22Rv1 (cell line): Measurements from ENCODE around the gene UBE3D.
"Not testable (repeated sequence)": the region's sequence is repeated elsewhere in the genome, so short reads cannot be mapped to it uniquely, and the experiment has no call there.

Experiments used
- H3K27ac ChIP-seq: fragments of 450-650 bp; 2 replicates; pipeline ENCODE4 v1.5.1; 2017
- ZFX ChIP-seq: fragments of 450-650 bp; IDR thresholded peaks from 2 replicates; pipeline ENCODE4 v1.6.1; 2017; ENCODE audit warnings: antibody characterized with exemption, borderline replicate concordance
- TF ChIP-seq, protein P1 (sequence below): fragments of 450-650 bp; IDR thresholded peaks from 2 replicates; pipeline ENCODE4 v1.5.1; 2017; ENCODE audit warnings: mild to moderate bottlenecking

The UBE3D gene

DNA sequence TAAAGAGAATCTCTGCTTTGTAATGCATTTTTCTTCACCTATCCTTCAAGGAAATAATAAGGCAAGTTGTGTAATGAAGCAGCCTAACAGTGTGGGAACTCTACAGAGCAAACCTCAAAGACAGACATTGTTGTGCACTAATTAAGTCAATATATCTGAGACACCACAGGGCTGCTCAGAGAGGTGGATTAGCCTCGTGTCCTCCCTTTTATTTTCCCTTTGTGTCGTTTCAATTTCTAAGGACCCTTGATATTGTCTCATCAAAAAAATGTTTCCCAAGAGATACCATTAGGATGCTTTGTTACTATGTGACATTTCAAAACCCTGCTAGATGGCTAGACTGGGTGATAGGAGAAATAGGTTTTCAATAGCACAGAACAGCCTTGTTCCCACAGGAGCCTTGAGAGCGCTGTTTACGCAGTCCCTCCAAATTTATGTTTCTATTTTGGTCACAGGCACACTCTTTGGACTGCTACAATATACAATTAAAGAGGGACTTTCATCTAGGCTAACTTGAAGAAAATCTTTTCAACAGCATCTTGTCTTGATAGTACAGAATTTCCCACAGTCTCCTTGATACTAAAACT, 23.1 kb downstream of the UBE3D start:
- no peak overlapping the region for H3K27ac ChIP-seq
- TF ChIP-seq, protein P1, sequence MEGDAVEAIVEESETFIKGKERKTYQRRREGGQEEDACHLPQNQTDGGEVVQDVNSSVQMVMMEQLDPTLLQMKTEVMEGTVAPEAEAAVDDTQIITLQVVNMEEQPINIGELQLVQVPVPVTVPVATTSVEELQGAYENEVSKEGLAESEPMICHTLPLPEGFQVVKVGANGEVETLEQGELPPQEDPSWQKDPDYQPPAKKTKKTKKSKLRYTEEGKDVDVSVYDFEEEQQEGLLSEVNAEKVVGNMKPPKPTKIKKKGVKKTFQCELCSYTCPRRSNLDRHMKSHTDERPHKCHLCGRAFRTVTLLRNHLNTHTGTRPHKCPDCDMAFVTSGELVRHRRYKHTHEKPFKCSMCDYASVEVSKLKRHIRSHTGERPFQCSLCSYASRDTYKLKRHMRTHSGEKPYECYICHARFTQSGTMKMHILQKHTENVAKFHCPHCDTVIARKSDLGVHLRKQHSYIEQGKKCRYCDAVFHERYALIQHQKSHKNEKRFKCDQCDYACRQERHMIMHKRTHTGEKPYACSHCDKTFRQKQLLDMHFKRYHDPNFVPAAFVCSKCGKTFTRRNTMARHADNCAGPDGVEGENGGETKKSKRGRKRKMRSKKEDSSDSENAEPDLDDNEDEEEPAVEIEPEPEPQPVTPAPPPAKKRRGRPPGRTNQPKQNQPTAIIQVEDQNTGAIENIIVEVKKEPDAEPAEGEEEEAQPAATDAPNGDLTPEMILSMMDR = no peak
- TF ChIP-seq ZFX = no peak

- H3K27ac ChIP-seq = no peak overlapping the region
- TF ChIP-seq, protein P1 = no peak
- no peak for TF ChIP-seq ZFX
Measured at GRCh38 chr6:83038246-83038645, 27.4 kb downstream of the UBE3D start.

- TF ChIP-seq, protein P1 = no peak
- no peak for TF ChIP-seq ZFX
- H3K27ac ChIP-seq = no peak overlapping the region
Measured at GRCh38 chr6:83031689-83032088, 34.0 kb downstream of the UBE3D start.

- TF ChIP-seq, protein P1 = no peak
- TF ChIP-seq ZFX = no peak
- H3K27ac ChIP-seq = no peak overlapping the region
Measured at GRCh38 chr6:83019741-83020140, 45.9 kb downstream of the UBE3D start.

GRCh38 chr6:83011131-83011530, 54.5 kb downstream of the UBE3D start:
- not testable (repeated sequence) for H3K27ac ChIP-seq

DNA sequence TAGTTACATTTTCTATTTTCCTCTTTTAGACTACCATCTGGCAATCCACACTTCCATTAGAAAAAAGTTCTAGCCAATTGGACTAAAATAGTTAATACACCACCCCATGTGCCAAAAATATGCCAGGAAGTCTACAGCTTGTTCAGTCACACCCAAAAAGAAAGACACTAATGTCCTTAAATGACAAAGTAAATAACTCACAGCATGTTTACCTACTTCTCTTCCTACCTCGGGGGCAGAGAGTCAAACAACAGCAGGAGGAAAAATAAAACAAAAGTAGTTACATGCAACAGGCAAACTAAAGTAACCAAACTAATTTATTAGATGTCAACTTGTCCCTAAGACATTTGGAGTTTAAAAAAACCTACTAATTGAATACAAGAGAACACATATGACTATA, 57.0 kb downstream of the UBE3D start:
- TF ChIP-seq, protein P1 = no peak
- no peak for TF ChIP-seq ZFX

GRCh38 chr6:83006270-83006905, 59.3 kb downstream of the UBE3D start:
- TF ChIP-seq, protein P1 = no peak
- TF ChIP-seq ZFX = no peak
- H3K27ac ChIP-seq = no peak overlapping the region

More for the DNA sequence above, 57.0 kb downstream of the UBE3D start:
- H3K27ac ChIP-seq = no peak overlapping the region

GRCh38 chr6:82996156-82996555, 69.5 kb downstream of the UBE3D start:
- TF ChIP-seq ZFX = no peak
- TF ChIP-seq, protein P1 = no peak
- no peak overlapping the region for H3K27ac ChIP-seq
